Measurements from ENCODE around the gene ATP6V0A4.

Gene ATP6V0A4

DNA sequence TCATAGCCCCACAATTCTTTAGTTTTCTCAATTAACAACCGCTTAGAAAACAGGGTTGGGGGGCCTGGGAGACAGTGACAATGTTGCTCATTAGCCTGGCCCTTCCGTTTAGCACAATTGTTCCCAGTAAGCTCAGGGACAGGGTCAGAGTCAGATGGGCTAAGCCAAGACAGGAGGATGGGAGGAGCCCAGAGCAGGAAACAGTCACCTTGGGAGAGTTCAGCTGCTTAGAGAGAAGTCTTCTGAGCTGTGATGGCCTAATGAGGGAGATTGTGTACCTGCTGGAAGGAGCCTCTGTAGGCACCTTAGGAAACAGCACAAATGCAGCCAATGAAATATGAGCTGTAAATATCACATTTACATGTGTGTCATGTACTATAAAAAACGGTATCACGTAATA is 132.7 kb downstream of the ATP6V0A4 start:
- in situ Hi-C loops (cut with HindIII; ENCODE audit: low sequenced_read_pairs), result no loop called here

DNA sequence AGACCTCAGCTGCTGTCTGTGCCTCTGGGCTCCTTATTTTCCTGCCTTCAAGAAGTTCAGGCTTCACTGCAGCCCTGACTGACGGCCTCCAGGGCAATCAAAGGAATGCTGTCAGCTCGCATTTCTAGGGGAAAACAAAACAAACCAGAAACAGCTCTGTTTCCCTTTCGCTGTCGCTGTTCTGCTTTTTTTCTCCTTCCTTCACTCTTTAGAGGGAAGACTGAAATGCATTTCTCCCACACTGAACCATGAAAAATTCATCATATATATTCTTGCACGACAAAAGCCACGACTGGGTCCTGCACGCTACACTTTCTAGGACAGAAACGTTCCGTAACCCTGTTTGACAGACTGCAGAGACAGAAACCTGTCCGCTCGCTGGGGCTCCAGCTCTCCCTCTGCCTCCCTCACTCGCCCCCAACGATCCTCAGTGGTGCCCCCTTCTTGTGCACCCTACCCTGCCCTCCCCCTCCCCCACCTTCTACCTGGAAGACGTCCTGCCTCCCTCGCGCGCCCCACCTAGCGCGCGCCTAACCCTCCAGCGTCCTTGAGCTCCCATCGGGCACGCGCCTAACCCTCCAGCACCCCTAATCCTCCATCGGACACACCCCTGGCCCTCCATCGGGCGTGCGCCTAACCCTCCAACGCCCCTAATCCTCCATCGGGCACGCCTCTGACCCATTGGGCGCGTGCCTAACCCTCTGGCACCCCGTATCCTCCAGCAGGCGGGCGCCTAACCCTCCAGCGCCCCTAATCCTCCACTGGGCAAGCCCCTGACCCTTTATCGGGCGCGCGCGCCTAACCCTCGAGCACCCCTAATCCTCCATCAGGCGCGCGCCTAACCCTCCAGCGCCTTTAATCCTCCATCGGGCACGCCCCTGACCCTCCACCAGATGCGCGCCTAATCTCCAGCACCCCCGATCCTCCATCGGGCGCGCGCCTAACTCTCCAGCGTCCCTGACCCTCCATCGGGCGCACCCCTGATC is 134.0 kb downstream of the ATP6V0A4 start:
- in situ Hi-C loops (cut with HindIII; ENCODE audit: low sequenced_read_pairs), result no loop called here

DNA sequence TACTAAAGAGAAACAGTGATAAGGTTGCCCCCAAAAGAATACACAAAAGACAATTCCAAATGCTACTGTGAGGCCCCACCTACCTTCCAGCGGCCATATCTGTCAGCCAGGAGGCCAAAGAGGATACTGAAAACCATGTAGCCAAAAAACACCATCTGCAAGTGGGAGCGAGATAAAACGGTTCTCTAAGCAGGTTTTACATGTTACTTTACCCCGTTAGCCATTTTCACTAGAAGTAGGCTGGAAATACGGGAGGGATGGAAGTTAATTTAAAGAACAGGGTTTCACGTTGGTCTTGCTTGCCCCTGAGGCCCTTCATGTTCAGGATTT is 135.0 kb downstream of the ATP6V0A4 start:
- in situ Hi-C loops (cut with HindIII; ENCODE audit: low sequenced_read_pairs), result no loop called here

DNA sequence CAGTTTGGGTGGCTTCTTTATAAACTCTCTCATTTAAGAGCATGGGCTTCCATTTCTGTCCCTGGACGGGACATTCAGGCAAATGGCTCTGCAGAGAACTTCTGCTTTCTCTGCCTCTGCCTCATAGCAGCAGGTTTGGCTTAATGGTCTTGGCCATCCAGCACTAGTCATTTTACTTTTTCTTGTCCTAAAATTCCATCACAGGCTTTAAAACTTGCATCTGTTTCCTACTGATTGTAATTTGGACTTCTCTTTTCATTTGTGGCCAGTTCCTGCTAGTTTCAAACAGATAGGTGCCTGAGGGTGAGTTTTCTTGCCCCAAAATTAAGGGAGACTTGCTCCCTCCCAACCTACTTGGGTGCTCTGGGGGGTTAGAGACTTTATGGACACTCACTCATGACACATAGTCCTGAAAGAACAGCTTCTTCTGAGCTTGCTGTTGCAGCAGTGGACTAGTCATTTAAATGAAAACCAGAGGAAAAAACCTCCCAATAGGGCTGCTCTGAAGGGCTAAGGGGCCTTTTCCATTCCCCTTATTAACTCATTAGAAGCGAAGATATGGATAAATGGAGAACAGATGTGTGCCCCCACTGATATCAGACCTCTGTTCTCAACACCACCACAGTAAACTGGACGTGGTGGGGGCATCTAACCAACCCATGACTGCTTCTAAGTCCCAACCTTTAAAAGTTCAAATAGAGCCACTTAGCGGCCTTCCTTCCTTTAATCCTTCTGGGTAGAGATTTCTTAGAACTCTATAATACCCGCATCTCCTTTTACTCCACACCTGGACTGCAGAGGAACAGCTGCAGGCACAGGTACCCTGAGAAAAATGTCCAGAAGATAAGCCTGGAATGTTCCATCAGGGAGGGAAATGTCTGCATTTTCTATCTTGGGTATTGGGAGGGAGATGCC is 135.7 kb downstream of the ATP6V0A4 start:
- in situ Hi-C loops (cut with HindIII; ENCODE audit: low sequenced_read_pairs), result no loop called here

DNA sequence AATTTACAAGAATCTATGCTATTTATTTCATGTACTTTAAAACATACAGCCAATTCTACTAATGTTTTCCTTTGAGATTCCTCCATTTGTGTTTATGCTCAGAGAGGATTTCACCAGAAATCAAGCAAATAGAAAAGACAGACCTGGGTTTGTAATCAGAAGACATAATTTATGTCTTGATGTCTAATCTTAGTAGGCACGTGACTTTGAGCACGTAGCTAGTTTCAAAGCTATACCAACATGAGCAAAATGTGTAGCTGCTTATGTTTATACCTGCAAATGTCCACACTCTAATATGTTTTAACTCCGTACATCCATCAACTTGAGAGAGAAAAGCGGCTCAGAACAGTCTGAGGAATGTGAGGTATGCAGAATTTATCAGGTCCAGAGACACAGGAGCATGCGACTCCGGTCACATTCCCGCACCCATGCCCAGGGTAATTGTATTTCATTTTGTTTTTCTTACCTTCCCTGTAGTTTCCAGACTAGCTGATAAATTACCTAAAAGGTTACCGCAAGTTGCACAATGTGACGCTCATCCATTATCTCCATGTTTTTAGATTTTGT is 136.8 kb downstream of the ATP6V0A4 start:
- in situ Hi-C loops (cut with HindIII; ENCODE audit: low sequenced_read_pairs), result no loop called here

DNA sequence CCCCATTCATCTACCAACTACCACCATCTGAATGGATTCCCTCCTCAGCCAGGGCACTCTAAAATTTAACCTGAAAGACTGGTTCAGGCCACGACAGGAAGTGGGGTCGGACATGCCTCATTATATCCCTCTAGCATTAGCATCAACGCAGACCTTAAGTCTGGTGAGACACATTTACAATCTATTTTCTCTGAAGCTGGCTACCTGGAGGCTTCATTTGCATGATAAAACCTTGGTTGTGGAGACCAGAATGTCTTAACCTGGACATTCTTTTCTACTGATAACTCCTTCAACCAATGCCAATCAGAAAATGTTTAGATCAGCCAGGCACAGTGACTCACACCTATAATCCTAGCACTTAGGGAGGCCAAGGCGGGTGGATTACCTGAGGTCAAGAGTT is 139.1 kb downstream of the ATP6V0A4 start:
- in situ Hi-C loops (cut with HindIII; ENCODE audit: low sequenced_read_pairs), result loop anchor here (5.0 kb wide), 1 partner anchor 43 kb away; the partner anchor contains the start of gene SVOPL

DNA sequence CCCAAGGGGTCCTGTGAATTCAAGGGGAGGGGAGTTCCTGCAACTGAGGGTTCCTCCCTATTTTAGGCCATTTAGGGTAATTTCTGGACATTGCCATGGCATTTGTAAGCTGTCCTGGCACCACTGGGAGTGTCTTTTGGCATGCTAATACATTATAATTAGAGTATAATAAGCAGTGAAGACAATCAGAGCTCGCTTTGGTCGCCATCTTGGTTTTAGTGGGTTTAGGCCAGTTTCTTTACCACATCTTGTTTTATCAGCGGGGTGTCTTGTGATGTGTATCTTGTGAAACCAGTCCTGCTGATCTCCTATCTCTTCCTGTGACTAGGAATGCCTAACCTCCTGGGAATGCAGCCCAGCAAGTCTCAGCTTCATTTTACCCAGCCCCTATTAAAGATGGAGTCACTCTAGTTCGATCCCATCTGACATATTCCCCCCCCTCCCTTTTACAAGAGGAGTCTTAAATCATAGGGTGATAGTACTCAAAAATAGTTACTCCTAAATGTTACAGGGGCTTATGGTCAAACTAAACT is 140.1 kb downstream of the ATP6V0A4 start:
- in situ Hi-C loops (cut with HindIII; ENCODE audit: low sequenced_read_pairs), result loop anchor here (5.0 kb wide), 1 partner anchor 44 kb away; the partner anchor contains the start of gene SVOPL

DNA sequence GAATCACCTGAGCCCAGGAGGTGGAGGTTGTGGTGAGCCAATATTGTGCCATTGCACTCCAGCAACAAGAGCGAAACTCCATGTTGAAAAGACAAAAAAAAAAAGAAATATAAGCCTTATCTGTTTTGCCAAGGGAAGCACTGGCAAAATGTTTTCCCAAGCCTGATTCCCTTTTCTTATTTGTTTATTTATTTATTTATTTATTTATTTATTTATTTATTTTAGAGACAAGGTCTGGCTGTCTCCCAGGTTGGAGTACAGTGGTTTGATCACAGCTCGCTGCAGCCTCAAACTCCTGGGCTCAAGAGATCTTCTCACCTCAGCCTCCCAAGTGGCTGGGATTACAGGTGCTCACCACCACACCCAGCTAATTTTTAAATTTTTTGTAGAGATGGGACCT is 141.0 kb downstream of the ATP6V0A4 start:
- in situ Hi-C loops (cut with HindIII; ENCODE audit: low sequenced_read_pairs), result loop anchor here (5.0 kb wide), 1 partner anchor 45 kb away; the partner anchor contains the start of gene SVOPL
